Measurements from ENCODE around the gene PLA2G4F. TPM values are rescaled to one million over a fixed set of nuclear protein-coding genes. Genes with fewer than 3 reads are reported as not detected.
A peak's percentile ranks its signal among the peaks of the same experiment; 100 is the strongest.
"Not testable (repeated sequence)": the region's sequence is repeated elsewhere in the genome, so short reads cannot be mapped to it uniquely, and the experiment has no call there.

The PLA2G4F gene
- total RNA-seq, 1 donor from 2014 or later, result not detected

GRCh38 chr15:42108189-42108588 lies 48.2 kb downstream of the PLA2G4F start:
- no peak for DNase-seq (ENCODE audit: low spot score)
- peaks cover 23% of the 10 kb centered on the region for H3K4me1 Mint-ChIP-seq (ENCODE audit: low read depth)
- H3K4me3 Mint-ChIP-seq, result no peak overlapping the region
- H3K36me3 Mint-ChIP-seq (ENCODE audit: low read depth), result peaks cover 2% of the 10 kb centered on the region
- H3K27me3 Mint-ChIP-seq (ENCODE audit: insufficient read depth), result peaks cover 2% of the 10 kb centered on the region
- H3K27ac Mint-ChIP-seq, result no peak overlapping the region
- H3K9me3 Mint-ChIP-seq, result no peaks in the 10 kb centered on the region
- intact Hi-C loops (cut with micrococcal nuclease), result no loop called here

- peak overlapping the region; percentile 8 for H3K4me3 Mint-ChIP-seq
- H3K36me3 Mint-ChIP-seq (ENCODE audit: low read depth), result peaks cover 1% of the 10 kb centered on the region
- H3K27me3 Mint-ChIP-seq (ENCODE audit: insufficient read depth), result peaks cover 2% of the 10 kb centered on the region
- H3K27ac Mint-ChIP-seq, result no peak overlapping the region
- DNase-seq (ENCODE audit: low spot score), result no peak
- intact Hi-C loops (cut with micrococcal nuclease), result no loop called here
- H3K9me3 Mint-ChIP-seq, result no peaks in the 10 kb centered on the region
- H3K4me1 Mint-ChIP-seq (ENCODE audit: low read depth), result peaks cover 23% of the 10 kb centered on the region
Measured at GRCh38 chr15:42107473-42107872, 49.0 kb downstream of the PLA2G4F start.

- DNase-seq (ENCODE audit: low spot score), result no peak
- Mint-ChIP-seq H3K9me3 (no peaks in the 10 kb centered on the region), H3K27ac (no peak overlapping the region), H3K27me3 (ENCODE audit: insufficient read depth) (peaks cover 2% of the 10 kb centered on the region), H3K4me3 (no peak overlapping the region), H3K4me1 (ENCODE audit: low read depth) (peaks cover 18% of the 10 kb centered on the region), H3K36me3 (ENCODE audit: low read depth) (no peaks in the 10 kb centered on the region)
- intact Hi-C loops (cut with micrococcal nuclease), result no loop called here
Measured at GRCh38 chr15:42106288-42106687, 50.1 kb downstream of the PLA2G4F start.

GRCh38 chr15:42104095-42104891 lies 52.1 kb downstream of the PLA2G4F start:
- no peak for DNase-seq (ENCODE audit: low spot score)
- Mint-ChIP-seq H3K4me3 (no peak overlapping the region), H3K27me3 (ENCODE audit: insufficient read depth) (peaks cover 4% of the 10 kb centered on the region), H3K4me1 (ENCODE audit: low read depth) (peaks cover 23% of the 10 kb centered on the region), H3K36me3 (ENCODE audit: low read depth) (no peaks in the 10 kb centered on the region), H3K9me3 (no peaks in the 10 kb centered on the region), H3K27ac (no peak overlapping the region)
- intact Hi-C loops (cut with micrococcal nuclease), result no loop called here

GRCh38 chr15:42102646-42103235 lies 53.7 kb downstream of the PLA2G4F start:
- H3K27ac Mint-ChIP-seq, result no peak overlapping the region
- intact Hi-C loops (cut with micrococcal nuclease), result no loop called here
- H3K4me3 Mint-ChIP-seq, result no peak overlapping the region
- no peaks in the 10 kb centered on the region for H3K36me3 Mint-ChIP-seq (ENCODE audit: low read depth)
- H3K27me3 Mint-ChIP-seq (ENCODE audit: insufficient read depth), result peaks cover 9% of the 10 kb centered on the region
- no peak for DNase-seq (ENCODE audit: low spot score)
- peaks cover 15% of the 10 kb centered on the region for H3K4me1 Mint-ChIP-seq (ENCODE audit: low read depth)
- no peaks in the 10 kb centered on the region for H3K9me3 Mint-ChIP-seq

GRCh38 chr15:42101861-42102260 lies 54.6 kb downstream of the PLA2G4F start:
- H3K4me3 Mint-ChIP-seq, result no peak overlapping the region
- peaks cover 9% of the 10 kb centered on the region for H3K4me1 Mint-ChIP-seq (ENCODE audit: low read depth)
- H3K36me3 Mint-ChIP-seq (ENCODE audit: low read depth), result no peaks in the 10 kb centered on the region
- H3K9me3 Mint-ChIP-seq, result no peaks in the 10 kb centered on the region
- no peak overlapping the region for H3K27ac Mint-ChIP-seq
- intact Hi-C loops (cut with micrococcal nuclease), result no loop called here
- H3K27me3 Mint-ChIP-seq (ENCODE audit: insufficient read depth), result peaks cover 14% of the 10 kb centered on the region
- DNase-seq (ENCODE audit: low spot score), result no peak

- Mint-ChIP-seq H3K36me3 (ENCODE audit: low read depth) (no peaks in the 10 kb centered on the region), H3K27ac (no peak overlapping the region), H3K4me3 (no peak overlapping the region), H3K9me3 (no peaks in the 10 kb centered on the region), H3K4me1 (ENCODE audit: low read depth) (peaks cover 9% of the 10 kb centered on the region), H3K27me3 (ENCODE audit: insufficient read depth) (peaks cover 16% of the 10 kb centered on the region)
- intact Hi-C loops (cut with micrococcal nuclease), result no loop called here
- DNase-seq (ENCODE audit: low spot score), result no peak
Measured at GRCh38 chr15:42100021-42100800, 56.2 kb downstream of the PLA2G4F start.

- intact Hi-C loops (cut with micrococcal nuclease), result no loop called here
- H3K27me3 Mint-ChIP-seq (ENCODE audit: insufficient read depth), result peaks cover 16% of the 10 kb centered on the region
- no peaks in the 10 kb centered on the region for H3K36me3 Mint-ChIP-seq (ENCODE audit: low read depth)
- no peak overlapping the region for H3K27ac Mint-ChIP-seq
- no peak overlapping the region for H3K4me3 Mint-ChIP-seq
- no peaks in the 10 kb centered on the region for H3K9me3 Mint-ChIP-seq
- H3K4me1 Mint-ChIP-seq (ENCODE audit: low read depth), result peaks cover 5% of the 10 kb centered on the region
- DNase-seq (ENCODE audit: low spot score), result no peak
Measured at GRCh38 chr15:42097018-42097417, 59.4 kb downstream of the PLA2G4F start.

- no peak within 1 kb of the TSS for H3K4me3 Mint-ChIP-seq
- no peaks in the 10 kb centered on the region for H3K9me3 Mint-ChIP-seq
- DNase-seq (ENCODE audit: low spot score), result no peak
- no peaks in the 10 kb centered on the region for H3K36me3 Mint-ChIP-seq (ENCODE audit: low read depth)
- no peaks in the 10 kb centered on the region for H3K4me1 Mint-ChIP-seq (ENCODE audit: low read depth)
- intact Hi-C loops (cut with micrococcal nuclease), result no loop called here
- no peak within 1 kb of the TSS for H3K27ac Mint-ChIP-seq
- H3K27me3 Mint-ChIP-seq (ENCODE audit: insufficient read depth), result peaks cover 14% of the 10 kb centered on the region
Measured at GRCh38 chr15:42094512-42094963, 61.9 kb downstream of the PLA2G4F start, which contains the start of gene PLA2G4D. PLA2G4D (minus strand) TSS chr15:42094562; CDS start chr15:42094459, 103 bp downstream.

GRCh38 chr15:42093966-42094365 lies 62.5 kb downstream of the PLA2G4F start:
- Mint-ChIP-seq H3K4me3 (no peak overlapping the region), H3K9me3 (no peaks in the 10 kb centered on the region), H3K36me3 (ENCODE audit: low read depth) (no peaks in the 10 kb centered on the region), H3K4me1 (ENCODE audit: low read depth) (no peaks in the 10 kb centered on the region), H3K27ac (no peak overlapping the region), H3K27me3 (ENCODE audit: insufficient read depth) (peaks cover 16% of the 10 kb centered on the region)
- intact Hi-C loops (cut with micrococcal nuclease), result no loop called here
- DNase-seq (ENCODE audit: low spot score), result no peak

GRCh38 chr15:42092398-42093318 lies 63.8 kb downstream of the PLA2G4F start:
- intact Hi-C loops (cut with micrococcal nuclease), result no loop called here
- Mint-ChIP-seq H3K4me1 (ENCODE audit: low read depth) (no peaks in the 10 kb centered on the region), H3K27ac (no peak overlapping the region), H3K27me3 (ENCODE audit: insufficient read depth) (peaks cover 12% of the 10 kb centered on the region), H3K36me3 (ENCODE audit: low read depth) (no peaks in the 10 kb centered on the region), H3K9me3 (no peaks in the 10 kb centered on the region), H3K4me3 (no peak overlapping the region)
- DNase-seq (ENCODE audit: low spot score), result no peak

- H3K4me1 Mint-ChIP-seq (ENCODE audit: low read depth); H3K9me3 Mint-ChIP-seq; DNase-seq (ENCODE audit: low spot score); H3K27ac Mint-ChIP-seq; H3K27me3 Mint-ChIP-seq (ENCODE audit: insufficient read depth); H3K4me3 Mint-ChIP-seq; intact Hi-C loops (cut with micrococcal nuclease); H3K36me3 Mint-ChIP-seq (ENCODE audit: low read depth): not testable (repeated sequence)
Measured at GRCh38 chr15:42091753-42092397, 64.6 kb downstream of the PLA2G4F start.

Measured in activated T-helper 1 cell treated with anti-CD3 and anti-CD28 coated beads, Interleukin-12 subunit alpha, Interleukin-12 subunit beta, Interleukin-2, Interleukin-4 antibody, amounts not matched to agents 30 ng/mL and 10 ng/mL and 1 ng/mL, durations not matched to agents 14 hours and 24 hours and 36 hours (primary cell).